Endodermal cell (in vitro differentiated cells): ENCODE results near the gene RASAL1. TPM values are rescaled to one million over a fixed set of nuclear protein-coding genes. Genes with fewer than 3 reads are reported as not detected.

Source experiments
- DNase-seq: peaks from one replicate; pipeline ENCODE4 v3.0.0-alpha.2; 2017
- H3K27ac ChIP-seq: 2 replicates; pipeline ENCODE4 v1.5.1; 2013; ENCODE audit warnings: mild to moderate bottlenecking, low read depth, low read length, moderate library complexity
- H3K27me3 ChIP-seq: 2 replicates; pipeline ENCODE4 v1.6.1; 2013; ENCODE audit warnings: mild to moderate bottlenecking, low read length, moderate library complexity; ENCODE audit not compliant: insufficient read depth, control insufficient read depth, poor library complexity, severe bottlenecking
- H3K36me3 ChIP-seq: 2 replicates; pipeline ENCODE4 v1.7.0; 2013; ENCODE audit warnings: mild to moderate bottlenecking, low read length, moderate library complexity; ENCODE audit not compliant: control insufficient read depth, insufficient read depth
- H3K4me1 ChIP-seq: one replicate; pipeline ENCODE4 v1.7.0; 2013; ENCODE audit warnings: low read length; ENCODE audit not compliant: control insufficient read depth, insufficient read depth
- H3K4me3 ChIP-seq: 2 replicates; pipeline ENCODE4 v1.5.1; 2013; ENCODE audit warnings: mild to moderate bottlenecking, low read length, moderate library complexity
- H3K9ac ChIP-seq: 2 replicates; pipeline ENCODE4 v1.6.1; 2013; ENCODE audit warnings: mild to moderate bottlenecking, low read length, moderate library complexity; ENCODE audit not compliant: poor library complexity, severe bottlenecking; ENCODE audit errors: extremely low read depth
- H3K9me3 ChIP-seq: 2 replicates; pipeline ENCODE4 v1.6.1; 2013; ENCODE audit warnings: mild to moderate bottlenecking, low read length, moderate library complexity; ENCODE audit not compliant: control insufficient read depth
- H3K27ac Mint-ChIP-seq: 2 replicates; pipeline ENCODE4 v1.8.0; 2020; ENCODE audit warnings: mixed read lengths
- H3K27me3 Mint-ChIP-seq: 2 replicates; pipeline ENCODE4 v1.8.0; 2021; ENCODE audit warnings: mild to moderate bottlenecking, mixed read lengths; ENCODE audit not compliant: insufficient read depth
- H3K36me3 Mint-ChIP-seq: 2 replicates; pipeline ENCODE4 v1.8.0; 2020; ENCODE audit warnings: low read depth, mixed read lengths
- H3K4me1 Mint-ChIP-seq: 2 replicates; pipeline ENCODE4 v1.8.0; 2020; ENCODE audit warnings: mixed read lengths
- H3K4me3 Mint-ChIP-seq: 2 replicates; pipeline ENCODE4 v1.8.0; 2020; ENCODE audit warnings: mild to moderate bottlenecking, moderate library complexity, mixed read lengths
- H3K9me3 Mint-ChIP-seq: 2 replicates; pipeline ENCODE4 v1.8.0; 2020; ENCODE audit warnings: mild to moderate bottlenecking, mixed read lengths
- CTCF ChIP-seq: fragments of 200-600 bp; sonication (generic); conservative IDR thresholded peaks from 2 replicates; pipeline ENCODE4 v1.5.0; 2021; ENCODE audit warnings: antibody characterized with exemption, mild to moderate bottlenecking
- WGBS, 2 experiments: methylation state at CpG; one replicate each; pipeline versions ENCODE4 v1.1.5 to v1.1.7; 2013; ENCODE audit warnings: missing lambda C conversion rate in 2 of 2, mixed read lengths in 1 of 2; ENCODE audit not compliant: insufficient coverage in 1 of 2, insufficient read length in 1 of 2; 5-methylcytosine and 5-hydroxymethylcytosine counted together
- total RNA-seq, 2 donors: library from RNA; stranded (reverse); fragmentation: NEBNext Ultra II Directional in 1 of 2; extraction: Animal tissue kit (Norgen Biotek cat#: 25700) in 1 of 2; gene quantifications; 2 replicates in 1 of 2; 3 replicates in 1 of 2; pipeline ENCODE4 v1.2.1, GENCODE V29; 2021

The RASAL1 gene
- total RNA-seq, 2 donors from 2014 or later: 0.77 to 1.4 TPM

DNA sequence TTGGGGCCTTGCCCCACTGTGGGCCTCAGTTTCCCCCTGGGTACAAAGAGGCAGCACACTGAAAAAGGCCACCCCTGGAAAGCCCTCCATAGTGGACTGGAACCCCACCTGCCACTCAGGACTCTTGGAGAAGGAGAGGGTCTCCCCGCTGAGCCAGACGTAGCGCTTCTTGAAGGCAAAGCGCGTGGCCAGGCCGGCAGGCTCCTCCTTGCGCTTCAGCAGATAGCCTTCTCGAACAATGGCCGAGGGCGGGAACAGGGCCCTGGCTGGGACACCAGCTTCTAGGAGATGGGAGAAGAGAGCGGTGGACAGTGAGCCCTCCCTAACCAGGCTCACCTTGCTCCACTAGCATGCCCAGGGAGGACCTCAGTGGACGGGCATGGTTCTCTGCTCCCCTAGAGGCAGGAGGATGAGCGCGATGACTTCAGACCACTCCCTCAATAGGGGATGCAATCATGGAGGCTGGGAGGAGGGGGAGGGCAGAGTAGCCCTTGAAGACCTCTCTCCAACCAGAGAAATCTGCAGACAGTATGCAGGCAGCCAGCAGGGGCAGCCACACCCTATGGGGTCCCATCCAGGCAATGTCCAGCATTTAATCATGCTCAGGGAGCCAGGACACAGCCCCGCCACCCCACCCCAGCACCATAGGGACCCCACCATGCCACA lies 29.8 kb downstream of the RASAL1 start:
- Histone ChIP-seq H3K9me3 (no peaks in the 10 kb centered on the region), H3K4me1 (peaks cover 7% of the 10 kb centered on the region), H3K9ac (no peak overlapping the region), H3K27ac (no peak overlapping the region), H3K4me3 (no peak overlapping the region), H3K27me3 (peaks cover 7% of the 10 kb centered on the region), H3K36me3 (no peaks in the 10 kb centered on the region)
- Mint-ChIP-seq H3K27me3 (peaks cover 14% of the 10 kb centered on the region), H3K9me3 (no peaks in the 10 kb centered on the region), H3K27ac (no peak overlapping the region), H3K36me3 (no peaks in the 10 kb centered on the region), H3K4me3 (no peak overlapping the region), H3K4me1 (peaks cover 11% of the 10 kb centered on the region)
- DNase-seq: peak; percentile 68
- WGBS, 2 experiments: 82 to 92% methylated on average over 6 to 15 of the region's 15 CpGs
- TF ChIP-seq CTCF: no peak

GRCh38 chr12:113104953-113105510 lies 30.5 kb downstream of the RASAL1 start:
- no peaks in the 10 kb centered on the region for H3K9me3 Mint-ChIP-seq
- no peak for DNase-seq
- peaks cover 7% of the 10 kb centered on the region for H3K4me1 Mint-ChIP-seq
- TF ChIP-seq CTCF: no peak
- H3K36me3 Mint-ChIP-seq: no peaks in the 10 kb centered on the region
- H3K4me1 ChIP-seq: peaks cover 4% of the 10 kb centered on the region
- WGBS, 2 experiments: 91 to 92% methylated on average over 13 of the region's 13 CpGs
- no peaks in the 10 kb centered on the region for H3K36me3 ChIP-seq
- peaks cover 14% of the 10 kb centered on the region for H3K27me3 Mint-ChIP-seq
- no peak overlapping the region for H3K27ac Mint-ChIP-seq
- no peak overlapping the region for H3K4me3 ChIP-seq
- peaks cover 7% of the 10 kb centered on the region for H3K27me3 ChIP-seq
- no peaks in the 10 kb centered on the region for H3K9me3 ChIP-seq
- no peak overlapping the region for H3K9ac ChIP-seq
- no peak overlapping the region for H3K4me3 Mint-ChIP-seq
- no peak overlapping the region for H3K27ac ChIP-seq

DNA sequence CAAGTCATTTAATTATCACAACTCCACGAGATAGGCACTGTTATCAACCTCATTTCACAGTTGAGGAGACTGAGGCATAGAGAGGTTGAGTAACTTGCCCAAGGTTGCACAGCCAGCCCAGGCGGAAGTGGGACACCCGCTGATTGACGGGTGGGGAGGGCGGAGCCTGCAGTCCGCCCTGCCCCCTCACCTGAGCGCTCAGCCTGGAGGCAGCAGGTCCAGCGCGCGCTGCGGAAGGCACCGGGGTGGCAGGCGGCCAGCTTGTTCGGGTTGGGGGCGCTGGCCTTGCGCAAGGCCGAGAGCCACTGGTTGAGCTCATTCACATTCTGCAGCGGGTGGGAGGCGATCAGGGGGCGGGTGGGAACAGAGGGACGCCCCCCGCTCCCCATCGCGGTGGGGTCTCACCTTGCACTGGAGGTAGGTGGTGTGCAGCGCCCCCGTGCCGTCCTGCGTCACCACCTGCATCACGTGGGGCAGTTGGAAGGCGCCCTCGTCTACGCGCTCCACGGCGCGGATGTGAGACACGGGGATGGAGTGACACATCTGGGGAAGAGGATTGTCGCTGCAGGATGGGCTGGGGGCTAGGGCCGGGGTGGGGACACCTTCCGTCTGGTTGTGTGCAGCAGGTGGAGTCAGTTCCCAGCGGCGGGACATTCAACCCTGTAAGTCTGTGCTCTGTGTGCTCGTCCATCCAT lies 31.7 kb downstream of the RASAL1 start:
- 7 to 13% methylated on average over 15 to 43 of the region's 43 CpGs for WGBS, 2 experiments
- Histone ChIP-seq H3K27me3 (peaks cover 7% of the 10 kb centered on the region), H3K4me1 (no peaks in the 10 kb centered on the region), H3K4me3 (peak overlapping the region; percentile 73), H3K27ac (no peak overlapping the region), H3K36me3 (no peaks in the 10 kb centered on the region), H3K9me3 (no peaks in the 10 kb centered on the region), H3K9ac (no peak overlapping the region)
- DNase-seq: peak; percentile 97
- H3K36me3 Mint-ChIP-seq: no peaks in the 10 kb centered on the region
- peak overlapping the region; percentile 63 for H3K4me3 Mint-ChIP-seq
- no peaks in the 10 kb centered on the region for H3K4me1 Mint-ChIP-seq
- H3K27me3 Mint-ChIP-seq: peaks cover 14% of the 10 kb centered on the region
- H3K27ac Mint-ChIP-seq: peak overlapping the region; percentile 39
- peak; percentile 63 for TF ChIP-seq CTCF
- H3K9me3 Mint-ChIP-seq: no peaks in the 10 kb centered on the region
